NCI-H1105 treated with DMSO at 0.1 percent for 48 hours (cell line): ENCODE data around the gene TACO1.

Experiments
- DNase-seq: peaks from one replicate; lab custom pipeline; 2025; lab: John Stamatoyannopoulos, UW

Gene TACO1

DNA sequence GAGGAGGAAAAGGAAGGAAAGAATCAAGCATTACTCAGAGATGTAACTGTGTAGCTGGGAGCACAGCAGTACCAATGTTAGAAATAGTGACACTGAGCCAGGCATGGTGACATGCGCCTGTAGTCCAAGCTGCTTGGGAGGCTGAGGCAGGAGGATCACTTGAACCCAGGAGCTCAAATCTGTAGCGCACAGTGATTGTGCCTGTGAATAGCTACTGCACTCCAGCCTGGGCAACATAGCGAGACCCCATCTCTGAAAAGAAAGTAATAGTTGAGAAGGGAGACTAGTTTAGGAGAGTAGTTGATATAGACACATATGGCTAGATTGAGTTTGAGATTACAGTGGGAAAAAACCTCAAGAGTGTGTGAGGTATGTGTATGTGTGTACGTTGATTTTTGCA, 39.3 kb downstream of the TACO1 start:
- DNase-seq: no peak

DNA sequence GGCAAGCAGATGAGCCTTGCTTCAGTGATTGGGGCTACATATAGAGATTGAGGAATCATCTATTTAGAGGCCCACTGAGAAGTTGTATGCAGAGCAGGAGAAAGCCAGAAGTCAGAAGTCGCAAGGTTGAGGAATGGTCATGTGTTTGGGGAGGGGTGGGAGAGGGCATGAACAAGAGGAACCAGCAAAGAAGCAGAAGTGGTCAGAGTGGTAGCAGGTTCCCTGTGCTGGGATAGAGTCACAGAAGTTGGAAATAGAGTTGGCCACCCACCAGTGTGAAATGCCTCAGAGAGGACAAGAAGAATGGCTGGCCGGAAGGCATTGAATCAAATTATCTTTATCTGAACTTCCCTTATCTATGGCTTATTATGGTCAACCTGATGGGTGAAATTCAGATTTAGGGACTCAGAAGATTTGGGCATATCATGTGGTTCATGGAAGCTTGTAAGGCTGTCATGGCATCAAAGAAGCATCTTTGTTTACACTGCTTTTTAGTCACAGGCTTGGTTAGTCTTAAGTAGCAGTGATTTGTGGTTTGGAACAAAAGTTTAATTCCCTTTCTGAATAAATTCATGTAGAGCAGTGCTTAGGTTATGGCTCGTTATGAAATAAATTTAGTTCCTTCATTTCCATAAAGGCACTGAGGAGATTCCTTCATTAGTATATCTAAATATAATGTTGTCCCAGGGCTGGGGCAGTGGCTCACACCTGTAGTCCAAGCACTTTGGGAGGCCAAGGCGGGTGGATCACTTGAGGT, 41.2 kb downstream of the TACO1 start:
- no peak for DNase-seq

DNA sequence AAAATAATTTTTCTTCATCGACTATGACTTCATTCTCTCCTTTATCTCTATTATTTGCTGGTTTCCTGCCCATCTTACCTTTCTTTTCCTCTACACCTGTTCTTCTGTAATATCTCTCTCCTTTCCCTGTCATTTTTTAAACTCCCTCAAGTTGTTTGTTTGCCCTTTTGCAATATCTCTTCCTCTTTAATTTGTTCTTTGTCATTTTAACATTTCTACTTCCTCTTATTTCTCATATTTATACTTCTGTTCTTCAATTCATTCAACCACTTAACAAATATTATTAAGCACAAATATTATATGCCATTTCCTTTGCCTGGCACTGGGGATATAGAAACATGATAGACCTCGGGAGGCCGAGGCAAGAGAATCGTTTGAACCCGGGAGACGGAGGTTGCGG, 44.2 kb downstream of the TACO1 start:
- DNase-seq: no peak

DNA sequence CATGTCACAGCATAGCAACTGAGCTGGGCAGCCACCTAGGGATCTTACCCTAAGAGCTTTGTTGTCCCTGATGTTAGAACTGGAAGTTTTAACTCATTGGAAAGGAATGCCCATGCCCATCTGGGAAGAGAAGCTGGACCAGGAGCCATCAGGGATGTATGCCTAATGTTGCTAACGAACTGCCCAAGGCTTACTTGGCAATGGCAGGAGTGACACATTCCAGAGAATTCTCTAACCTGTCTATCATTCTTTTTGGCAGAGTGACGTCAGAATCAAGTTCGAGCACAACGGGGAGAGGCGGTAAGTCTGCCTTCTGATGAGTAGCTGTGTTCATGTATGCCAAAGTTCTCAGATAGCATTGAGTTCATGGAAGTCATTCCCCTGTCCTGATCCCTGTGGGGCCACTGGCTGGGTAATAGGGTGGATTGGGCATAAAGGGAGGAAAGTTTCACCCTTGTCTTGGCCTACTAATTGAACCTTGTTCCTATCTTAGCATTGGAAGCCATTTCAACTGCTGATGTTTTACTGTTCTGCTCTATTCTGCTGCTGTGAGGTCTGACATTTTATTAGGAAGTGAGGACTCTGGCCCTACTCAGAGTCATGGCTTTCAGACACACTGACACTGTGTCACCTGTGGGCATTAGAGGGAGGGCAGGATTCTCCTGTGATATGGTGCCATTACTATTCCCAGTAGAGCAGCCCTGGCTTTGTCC, 45.2 kb downstream of the TACO1 start:
- DNase-seq: no peak

DNA sequence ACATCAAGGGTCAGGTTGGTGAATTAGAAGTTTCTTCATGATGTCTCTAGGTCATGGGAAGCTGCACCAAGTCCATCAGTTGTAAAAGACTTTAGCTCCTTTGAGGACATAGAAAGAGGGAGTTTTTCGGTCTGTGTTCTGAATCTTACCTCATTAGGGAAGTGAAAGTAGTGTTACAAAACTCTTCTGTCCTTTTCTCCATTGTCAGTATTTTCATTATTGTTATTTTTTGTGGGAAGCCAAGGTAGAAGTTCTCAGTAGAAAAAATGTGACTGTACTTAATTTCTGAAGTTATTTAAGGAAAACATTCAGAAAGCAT, 45.8 kb downstream of the TACO1 start:
- DNase-seq: no peak

DNA sequence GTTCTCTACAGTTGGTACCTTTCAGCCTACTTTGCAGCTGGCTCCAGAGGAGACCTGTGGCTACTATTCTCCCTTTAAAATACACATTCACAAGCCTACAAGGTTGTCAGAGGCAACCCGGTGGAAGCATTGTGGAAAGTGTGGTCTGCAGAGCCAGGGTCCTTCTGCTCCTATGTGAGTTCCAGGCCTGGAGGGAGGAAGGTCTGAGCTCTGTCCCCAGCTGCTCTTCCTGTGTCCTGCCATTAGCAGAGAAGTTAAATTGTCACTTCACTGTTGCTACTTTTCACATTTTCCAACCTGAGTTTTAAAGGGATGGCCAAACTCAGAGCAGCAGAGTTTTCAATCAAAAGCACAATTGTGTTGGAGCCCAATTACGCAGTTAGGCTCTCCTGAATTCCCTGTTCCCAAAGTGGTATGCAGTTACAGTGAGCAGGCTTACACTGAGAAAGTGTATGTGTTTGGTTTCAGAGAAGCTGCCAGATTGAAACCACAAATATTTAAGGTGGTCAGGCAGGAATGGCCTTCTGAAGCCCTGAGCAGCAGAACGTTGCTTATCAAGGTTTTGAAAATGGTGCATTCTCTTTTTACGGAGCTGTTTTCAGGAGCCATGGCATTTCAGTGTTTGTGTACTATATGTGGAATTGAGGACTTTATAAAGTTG, 46.5 kb downstream of the TACO1 start:
- no peak for DNase-seq

DNA sequence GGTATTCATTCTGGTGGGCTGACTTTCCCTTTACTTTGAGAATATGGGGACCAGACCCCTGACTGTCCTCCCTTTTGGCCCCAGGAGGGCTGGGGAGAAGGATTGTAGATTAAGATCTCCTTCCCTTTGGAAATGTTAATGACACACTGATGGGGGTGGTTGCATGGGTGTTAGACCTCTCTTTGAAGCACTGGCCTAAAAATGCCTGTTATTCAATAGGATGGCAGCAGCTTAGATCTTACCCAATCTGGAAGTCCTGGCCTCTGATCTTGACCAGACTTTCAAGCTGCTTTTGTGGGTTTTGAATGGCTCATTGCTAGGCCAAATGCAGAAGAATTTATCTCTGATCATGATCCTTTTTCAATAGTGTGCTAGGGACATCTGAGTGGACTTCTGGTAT, 47.2 kb downstream of the TACO1 start:
- no peak for DNase-seq

DNA sequence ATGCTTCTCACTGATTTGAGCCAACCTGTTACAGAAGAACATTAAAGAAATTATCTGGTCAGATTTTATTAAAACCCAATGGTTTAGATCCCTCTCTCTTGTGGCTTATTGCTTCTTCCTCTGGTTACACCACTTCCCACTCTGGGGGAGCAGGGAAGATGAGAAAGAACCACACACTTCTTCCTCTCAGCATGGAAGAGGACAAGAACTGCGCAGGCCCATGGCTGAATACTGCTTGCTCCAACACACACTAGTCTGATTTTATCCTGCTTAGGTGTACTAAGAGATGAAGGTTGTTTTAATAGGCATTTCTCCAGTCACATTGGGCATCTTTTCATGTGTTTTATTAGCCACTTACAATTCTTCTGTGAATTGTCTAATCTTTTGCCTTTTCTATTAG, 49.1 kb downstream of the TACO1 start:
- DNase-seq: no peak

DNA sequence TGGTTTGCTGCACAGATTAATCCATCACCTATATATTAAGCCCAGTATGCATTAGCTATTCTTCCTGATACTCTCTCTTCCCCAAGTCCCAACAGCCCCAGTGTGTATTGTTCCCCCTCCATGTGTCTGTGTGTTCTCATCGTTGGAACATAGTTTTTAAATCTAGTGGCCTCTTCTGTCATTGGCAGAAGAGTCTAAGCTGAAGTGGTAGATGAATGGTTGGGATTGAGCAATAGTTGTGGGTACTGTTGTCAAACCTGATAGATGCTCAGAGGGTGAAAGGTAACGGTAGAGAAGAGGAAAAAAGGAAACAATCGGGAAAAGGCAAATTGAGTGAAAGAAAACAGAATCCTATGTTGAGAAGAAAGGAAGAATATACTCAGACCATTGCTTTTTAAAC, 51.4 kb downstream of the TACO1 start:
- no peak for DNase-seq

DNA sequence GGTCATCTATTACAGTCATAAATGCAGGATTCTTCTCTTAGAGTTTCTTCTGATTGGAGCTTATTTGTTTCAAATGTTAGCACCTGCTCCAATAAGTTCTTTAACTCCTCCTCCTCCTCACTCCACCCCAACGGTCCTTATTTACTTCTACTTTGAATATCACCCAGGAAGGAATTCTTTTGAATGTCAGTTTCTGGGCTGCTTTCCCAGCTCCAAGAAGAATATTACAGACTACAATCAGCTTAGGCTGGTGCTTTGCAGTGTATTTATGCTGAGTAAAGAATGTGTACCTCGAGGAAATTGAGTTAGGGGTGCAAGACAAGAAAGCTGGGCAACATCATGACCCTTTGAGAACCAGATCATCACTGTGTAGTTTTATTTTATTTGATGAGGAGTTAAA, 52.4 kb downstream of the TACO1 start:
- DNase-seq: no peak

DNA sequence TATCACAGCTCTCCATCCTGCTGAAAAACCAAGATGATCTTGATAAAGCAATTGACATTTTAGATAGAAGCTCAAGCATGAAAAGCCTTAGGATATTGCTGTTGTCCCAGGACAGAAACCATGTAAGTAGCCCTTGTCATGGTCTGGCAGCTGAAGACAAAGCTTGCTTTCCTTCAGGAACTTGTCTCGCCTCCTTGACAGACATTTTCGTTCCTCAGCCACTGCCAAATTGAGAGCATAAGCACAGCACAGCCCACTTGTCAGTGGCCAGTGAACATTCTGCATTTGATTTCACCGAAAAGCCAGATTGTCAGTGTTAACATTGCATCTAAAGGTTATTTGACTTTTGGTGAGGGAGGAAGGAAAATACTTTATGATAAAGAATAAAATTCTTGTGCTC, 57.1 kb downstream of the TACO1 start:
- DNase-seq: no peak
